Measurements from ENCODE around the gene ENTPD1.
"Not testable (repeated sequence)": the region's sequence is repeated elsewhere in the genome, so short reads cannot be mapped to it uniquely, and the experiment has no call there.

Gene ENTPD1

DNA sequence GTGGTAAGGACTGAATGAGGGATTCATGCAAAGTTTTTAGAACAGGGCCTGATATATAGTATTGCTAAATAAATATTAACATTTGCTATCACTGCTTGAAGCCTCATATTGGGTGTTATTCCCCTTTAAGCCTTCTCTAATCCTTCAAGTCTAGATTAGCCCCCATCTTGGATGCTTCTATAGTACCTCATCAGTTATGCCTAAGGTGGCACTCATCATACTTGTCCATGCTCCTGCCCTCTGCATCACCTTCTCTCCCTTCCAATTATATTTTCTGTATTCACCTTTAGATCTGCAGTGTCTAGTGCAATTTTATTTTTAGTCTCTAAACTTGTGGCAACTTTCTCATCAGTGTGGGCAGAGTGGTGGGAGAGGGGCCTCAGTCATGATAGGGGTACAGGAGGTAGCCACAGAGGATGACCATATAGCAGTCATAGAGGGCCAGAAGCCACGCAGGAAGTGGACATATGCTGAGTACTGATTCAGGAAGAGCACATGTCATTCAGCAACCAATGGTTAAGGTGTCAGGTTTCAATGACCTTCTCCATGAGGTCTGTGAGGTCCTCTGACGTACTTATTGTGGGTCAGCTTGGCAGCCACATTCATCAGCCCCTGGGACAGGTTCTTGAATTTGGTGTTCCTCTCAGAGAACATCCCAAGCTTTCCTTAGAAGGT is 2.5 kb downstream of the ENTPD1 start:
- DNase-seq (ENCODE audit: low read depth, low spot score): no peak

DNA sequence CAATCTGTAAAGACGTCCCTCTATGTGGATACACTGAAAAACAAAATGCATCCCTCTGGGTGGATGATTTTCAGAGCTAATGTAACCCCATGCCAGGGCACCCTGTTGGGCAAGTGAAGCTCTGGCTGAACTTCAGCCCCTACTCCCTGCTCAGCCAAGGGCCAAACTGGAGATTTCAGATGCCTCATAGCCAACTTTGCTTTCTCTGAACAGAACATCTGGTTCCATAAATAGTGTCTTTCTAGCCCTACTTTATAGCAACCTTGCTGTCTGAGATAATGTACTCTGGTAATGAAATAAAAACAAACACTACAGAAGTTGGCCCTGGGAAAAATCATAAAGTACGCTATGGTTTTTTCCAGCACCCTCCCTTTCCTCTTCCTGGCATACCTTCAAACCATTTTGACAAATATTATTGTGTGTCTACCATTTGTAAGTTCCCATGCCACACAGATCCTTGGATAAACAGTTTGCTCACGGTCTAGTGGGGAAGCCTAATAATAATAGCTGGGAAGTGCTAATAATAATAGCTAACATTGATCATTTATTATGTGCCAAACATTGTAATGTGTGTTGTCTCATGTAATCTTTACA is 3.4 kb downstream of the ENTPD1 start:
- DNase-seq (ENCODE audit: low read depth, low spot score): no peak

- DNase-seq (ENCODE audit: low read depth, low spot score): no peak
Measured at GRCh38 chr10:95761939-95762492, 6.1 kb downstream of the ENTPD1 start.

DNA sequence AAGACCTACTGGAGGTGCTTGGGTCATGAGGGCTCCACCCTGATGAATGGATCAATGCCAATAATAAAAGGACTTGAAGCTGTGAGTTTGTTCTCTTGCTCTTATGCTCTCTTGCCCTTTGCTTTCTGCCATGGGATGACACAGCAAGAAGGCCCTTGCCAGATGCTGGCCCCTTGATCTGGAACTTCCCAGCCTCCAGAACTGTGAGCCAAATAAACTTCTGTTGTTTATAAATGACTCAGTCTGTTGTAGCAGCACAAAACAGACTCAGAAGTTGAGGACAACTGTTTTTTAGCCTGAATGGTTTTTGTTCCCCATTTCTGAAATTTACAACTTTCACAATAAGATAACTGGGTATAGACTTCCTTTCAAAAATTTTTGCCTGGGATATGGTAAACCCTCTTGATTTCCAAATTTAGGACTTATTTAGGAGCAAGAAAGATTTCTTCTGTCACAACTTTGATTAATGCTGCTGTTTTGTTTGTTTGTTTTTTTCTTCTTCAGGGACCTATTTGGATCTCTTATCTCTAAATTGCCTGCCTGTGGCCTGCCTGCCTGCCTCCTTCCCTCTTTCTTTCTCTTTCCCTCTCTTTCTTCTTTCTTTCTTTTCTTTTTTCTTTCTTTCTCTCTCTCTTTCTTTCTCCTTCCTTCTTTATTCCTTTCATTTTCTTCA is 12.1 kb downstream of the ENTPD1 start:
- no peak for DNase-seq (ENCODE audit: low read depth, low spot score)

DNA sequence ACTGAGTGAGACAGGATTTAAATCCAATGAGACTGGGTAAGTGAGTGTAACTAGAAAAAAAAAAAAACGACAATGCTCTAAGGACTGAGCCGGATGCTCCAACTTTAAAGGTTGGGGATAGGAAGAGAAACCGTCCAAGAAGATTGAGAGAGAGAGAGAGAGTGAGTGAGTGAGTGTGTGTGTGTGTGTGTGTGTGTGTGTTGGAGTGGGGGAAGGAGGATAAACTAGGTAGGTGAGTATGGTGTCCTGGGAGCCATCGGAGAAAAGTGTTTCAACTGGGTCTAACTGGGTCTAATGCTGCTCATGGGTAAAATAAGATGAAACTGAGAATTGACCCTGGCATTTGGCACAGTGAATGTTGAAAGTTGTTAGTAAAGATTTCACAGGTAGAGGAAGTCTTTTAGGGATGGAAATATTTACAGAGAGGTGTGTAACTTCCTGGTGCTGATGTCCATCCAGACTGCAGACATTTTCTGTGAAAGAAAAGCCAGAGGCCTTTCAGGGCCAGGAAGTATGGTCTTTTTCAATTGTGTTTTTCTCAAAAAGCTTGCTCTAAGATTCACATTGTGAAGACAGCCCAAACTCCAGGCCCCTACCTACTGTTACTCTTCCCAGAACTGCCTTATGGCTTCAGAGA is 14.2 kb downstream of the ENTPD1 start:
- no peak for DNase-seq (ENCODE audit: low read depth, low spot score)

GRCh38 chr10:95773454-95773853 is 17.5 kb downstream of the ENTPD1 start:
- DNase-seq (ENCODE audit: low read depth, low spot score): not testable (repeated sequence)

DNA sequence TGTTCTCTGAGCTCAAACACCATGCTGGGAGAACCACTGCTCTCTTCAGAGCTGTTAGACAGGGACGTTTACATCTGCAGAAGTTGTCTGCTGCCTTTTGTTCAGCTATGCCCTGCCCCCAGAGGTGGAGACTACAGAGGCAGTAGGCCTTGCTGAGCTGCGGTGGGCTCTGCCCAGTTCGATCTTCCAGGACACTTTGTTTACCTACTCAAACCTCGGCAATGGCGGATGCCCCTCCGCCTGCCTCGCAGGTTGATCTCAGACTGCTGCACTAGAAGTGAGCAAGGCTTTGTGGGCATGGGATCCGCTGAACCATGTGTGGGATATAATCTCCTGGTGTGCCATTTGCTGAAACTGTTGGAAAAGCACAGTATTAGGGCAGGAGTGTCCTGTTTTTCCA is 21.7 kb downstream of the ENTPD1 start:
- DNase-seq (ENCODE audit: low read depth, low spot score): not testable (repeated sequence)

DNA sequence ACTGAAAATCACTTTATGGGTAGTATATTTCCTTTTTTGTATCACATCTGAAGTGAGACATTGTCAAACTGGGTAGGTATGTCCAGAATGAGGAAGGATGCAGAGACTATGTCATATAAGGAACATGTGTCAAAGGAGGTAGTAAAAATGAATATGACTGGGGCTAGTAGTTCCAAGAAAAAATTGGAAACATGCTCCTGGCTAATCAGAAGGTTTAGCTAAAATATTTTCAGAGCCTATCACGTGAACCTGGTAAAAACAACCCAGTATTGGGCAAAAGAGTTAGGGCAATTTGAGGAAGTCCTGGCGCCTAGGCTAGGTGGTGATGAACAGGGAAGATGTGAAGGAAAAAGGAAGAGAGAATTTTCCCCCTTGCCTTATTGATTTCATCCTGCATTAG is 26.4 kb downstream of the ENTPD1 start:
- DNase-seq (ENCODE audit: low read depth, low spot score): no peak

GRCh38 chr10:95783741-95784140 is 27.8 kb downstream of the ENTPD1 start:
- DNase-seq (ENCODE audit: low read depth, low spot score): no peak

- no peak for DNase-seq (ENCODE audit: low read depth, low spot score)
Measured at GRCh38 chr10:95784279-95784913, 28.4 kb downstream of the ENTPD1 start.

DNA sequence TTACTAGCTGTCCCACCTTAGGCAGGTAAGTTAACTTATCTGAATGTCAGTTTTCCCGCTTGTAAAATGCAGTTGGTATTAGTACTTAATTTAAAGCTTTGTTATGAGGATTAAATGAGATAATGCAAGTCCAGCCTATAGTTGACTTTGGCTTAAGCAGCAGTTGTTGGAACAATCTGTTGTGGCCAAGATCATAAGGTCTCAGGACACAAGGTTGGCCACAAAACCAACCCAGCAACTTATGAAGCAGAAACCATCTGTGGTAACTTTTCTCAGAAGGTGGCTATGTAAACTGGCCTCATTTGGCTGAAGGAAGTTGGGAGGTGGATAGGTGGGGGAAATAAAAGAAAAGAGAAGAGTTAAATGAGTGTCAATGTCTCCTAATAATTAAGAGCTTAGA is 29.4 kb downstream of the ENTPD1 start:
- DNase-seq (ENCODE audit: low read depth, low spot score): no peak

GRCh38 chr10:95785942-95786669 is 30.1 kb downstream of the ENTPD1 start:
- no peak for DNase-seq (ENCODE audit: low read depth, low spot score)

DNA sequence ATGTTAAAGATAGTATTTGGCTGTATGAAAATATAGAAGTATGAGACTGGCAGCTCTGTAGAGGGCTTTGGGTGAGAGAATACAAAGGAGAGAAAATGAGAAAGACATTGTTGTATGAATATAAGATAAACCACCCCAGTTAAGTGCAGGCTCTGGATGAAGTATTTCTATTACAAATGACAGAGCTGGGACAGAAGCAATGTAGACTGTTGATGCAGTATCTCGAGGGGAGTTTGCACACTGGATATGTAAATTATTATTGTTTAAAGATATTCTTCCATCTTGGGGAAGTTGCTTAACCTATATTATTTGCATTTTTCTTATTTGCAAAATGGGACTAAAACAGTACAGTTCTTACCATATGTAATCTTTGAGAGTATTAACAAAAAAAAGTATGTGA is 31.5 kb downstream of the ENTPD1 start:
- DNase-seq (ENCODE audit: low read depth, low spot score): no peak

DNA sequence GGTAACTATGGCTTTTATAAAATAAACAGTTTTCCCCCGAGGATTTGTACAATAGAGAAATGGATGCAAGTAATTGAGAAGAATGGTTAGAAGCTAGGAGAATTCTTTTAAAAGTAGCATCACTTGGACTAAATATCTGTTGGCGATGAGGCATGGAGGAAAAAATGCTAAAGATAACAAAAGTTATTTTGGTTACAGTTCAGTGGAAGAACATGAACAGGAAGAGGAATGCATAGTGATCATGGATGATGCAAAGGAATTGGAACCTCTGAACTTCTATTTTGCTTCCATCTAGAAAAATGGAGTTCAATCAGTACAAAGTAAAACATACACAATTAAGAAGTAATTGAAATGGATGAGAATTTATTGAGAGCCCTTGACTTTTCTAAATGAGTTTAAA is 32.9 kb downstream of the ENTPD1 start:
- DNase-seq (ENCODE audit: low read depth, low spot score): no peak

DNA sequence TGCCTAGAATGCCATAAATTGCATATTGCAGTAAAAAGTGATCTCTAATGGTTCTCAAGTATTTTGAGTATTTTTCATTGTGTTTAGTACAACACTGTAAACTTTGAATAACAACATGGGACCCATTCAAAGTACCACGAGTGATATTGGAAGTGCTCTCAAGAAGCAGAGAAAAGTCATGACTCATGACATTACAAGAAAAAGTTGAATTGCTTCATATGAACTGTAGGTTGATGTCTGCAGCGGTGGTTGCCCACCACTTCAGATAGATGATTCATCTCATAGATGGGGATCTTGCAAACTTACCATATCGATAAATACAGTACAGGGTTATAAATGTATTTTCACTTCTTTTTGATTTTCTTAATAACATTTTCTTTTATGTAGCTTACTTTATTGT is 33.9 kb downstream of the ENTPD1 start:
- no peak for DNase-seq (ENCODE audit: low read depth, low spot score)

- no peak for DNase-seq (ENCODE audit: low read depth, low spot score)
Measured at GRCh38 chr10:95790982-95791381, 35.0 kb downstream of the ENTPD1 start.

- DNase-seq (ENCODE audit: low read depth, low spot score): no peak
Measured at GRCh38 chr10:95791425-95791979, 35.5 kb downstream of the ENTPD1 start.

- no peak for DNase-seq (ENCODE audit: low read depth, low spot score)
Measured at GRCh38 chr10:95792211-95792780, 36.3 kb downstream of the ENTPD1 start.

DNA sequence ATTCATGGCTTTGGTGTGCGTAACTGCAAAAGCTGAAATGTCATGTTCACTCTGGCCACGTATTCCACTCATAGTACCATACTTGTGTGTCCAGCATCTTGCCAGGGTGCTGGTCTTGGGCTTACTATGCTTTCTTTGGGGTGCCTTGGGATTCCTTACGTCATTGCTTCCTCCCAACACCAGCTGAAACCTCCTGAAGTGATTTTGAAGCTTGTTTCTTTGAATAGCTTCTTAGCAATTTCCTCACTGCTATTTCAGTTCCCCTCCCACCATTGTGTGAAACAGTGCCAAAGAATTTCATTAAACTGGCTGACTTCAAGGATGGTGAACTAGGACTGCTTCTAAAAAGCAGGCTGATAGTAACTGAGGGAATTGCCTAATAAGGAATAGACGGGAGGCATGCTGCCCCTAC is 36.9 kb downstream of the ENTPD1 start:
- no peak for DNase-seq (ENCODE audit: low read depth, low spot score)

DNA sequence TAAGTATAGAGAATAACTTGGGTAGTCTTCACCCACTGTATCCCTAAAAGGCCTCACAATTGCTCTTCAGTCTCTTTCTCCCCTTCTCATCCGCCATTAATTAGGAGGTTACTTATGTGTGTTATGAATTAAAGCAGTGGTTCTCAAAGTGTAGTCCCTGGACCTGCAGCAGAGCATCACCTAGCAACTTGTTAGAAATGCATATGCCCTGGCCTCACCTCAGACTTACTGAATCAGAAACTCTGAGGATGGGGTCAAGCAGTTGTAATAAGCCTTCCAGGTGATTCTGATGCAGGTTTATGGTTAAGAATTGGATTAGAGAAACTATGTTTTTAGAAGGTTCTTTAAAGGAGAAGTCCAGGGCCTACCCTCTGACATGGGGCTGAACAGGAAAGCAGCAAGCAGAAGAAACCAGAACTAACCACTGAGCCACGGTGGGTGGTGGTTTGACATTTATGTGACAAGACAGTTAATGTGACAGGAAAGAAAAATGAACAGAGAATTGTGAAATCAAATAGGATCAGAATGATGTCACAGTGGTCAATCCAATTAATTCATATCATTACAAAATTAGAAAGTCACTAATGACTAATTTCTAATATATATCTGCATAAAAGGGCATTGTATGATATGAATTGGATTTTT is 37.6 kb downstream of the ENTPD1 start:
- DNase-seq (ENCODE audit: low read depth, low spot score): no peak
